ENCODE data around the gene DHX16.

Gene DHX16

DNA sequence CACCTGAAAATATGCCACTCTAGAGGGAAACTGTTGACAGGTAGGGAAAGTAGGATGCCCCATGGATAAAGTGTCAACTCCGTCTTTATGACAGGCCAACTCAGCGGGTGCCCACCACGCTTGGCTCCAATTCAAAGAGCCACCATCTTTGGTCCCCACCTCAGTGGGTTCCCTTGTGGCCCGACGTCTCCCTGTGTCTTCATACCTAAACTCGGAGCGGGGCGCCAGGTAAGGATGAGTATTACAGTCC lies 44.0 kb upstream of the DHX16 start:
- H3K4me1 ChIP-seq: peaks cover 10% of the 10 kb centered on the region
- no peaks in the 10 kb centered on the region for H3K36me3 ChIP-seq (ENCODE audit: control insufficient read depth, insufficient read depth, low read length)
- H3K9ac ChIP-seq: no peak overlapping the region
- H3K9me3 ChIP-seq (ENCODE audit: control insufficient read depth, low read length): no peaks in the 10 kb centered on the region
- H3K4me2 ChIP-seq (ENCODE audit: low read length): peak overlapping the region; percentile 76
- H3K79me2 ChIP-seq: no peaks in the 10 kb centered on the region
- H2AFZ ChIP-seq: peak overlapping the region; percentile 90
- TF ChIP-seq CTCF (IDR thresholded peaks at IDR 0.05): no peak
- peak overlapping the region; percentile 97 for H3K4me3 ChIP-seq (ENCODE audit: low read depth, low read length)
- H3K27me3 ChIP-seq (ENCODE audit: control insufficient read depth, insufficient read depth, low read length): no peaks in the 10 kb centered on the region
- H3K27ac ChIP-seq: peak overlapping the region; percentile 83

GRCh38 chr6:30714263-30714662 lies 41.5 kb upstream of the DHX16 start:
- H3K36me3 ChIP-seq (ENCODE audit: control insufficient read depth, insufficient read depth, low read length): no peaks in the 10 kb centered on the region
- no peaks in the 10 kb centered on the region for H3K27me3 ChIP-seq (ENCODE audit: control insufficient read depth, insufficient read depth, low read length)
- peaks cover 5% of the 10 kb centered on the region for H3K4me1 ChIP-seq
- H3K4me2 ChIP-seq (ENCODE audit: low read length): no peak overlapping the region
- no peak for TF ChIP-seq CTCF (IDR thresholded peaks at IDR 0.05)
- no peak overlapping the region for H2AFZ ChIP-seq
- H3K9me3 ChIP-seq (ENCODE audit: control insufficient read depth, low read length): no peaks in the 10 kb centered on the region
- H3K9ac ChIP-seq: no peak overlapping the region
- no peak overlapping the region for H3K27ac ChIP-seq
- no peaks in the 10 kb centered on the region for H3K79me2 ChIP-seq
- H3K4me3 ChIP-seq (ENCODE audit: low read depth, low read length): no peak overlapping the region

DNA sequence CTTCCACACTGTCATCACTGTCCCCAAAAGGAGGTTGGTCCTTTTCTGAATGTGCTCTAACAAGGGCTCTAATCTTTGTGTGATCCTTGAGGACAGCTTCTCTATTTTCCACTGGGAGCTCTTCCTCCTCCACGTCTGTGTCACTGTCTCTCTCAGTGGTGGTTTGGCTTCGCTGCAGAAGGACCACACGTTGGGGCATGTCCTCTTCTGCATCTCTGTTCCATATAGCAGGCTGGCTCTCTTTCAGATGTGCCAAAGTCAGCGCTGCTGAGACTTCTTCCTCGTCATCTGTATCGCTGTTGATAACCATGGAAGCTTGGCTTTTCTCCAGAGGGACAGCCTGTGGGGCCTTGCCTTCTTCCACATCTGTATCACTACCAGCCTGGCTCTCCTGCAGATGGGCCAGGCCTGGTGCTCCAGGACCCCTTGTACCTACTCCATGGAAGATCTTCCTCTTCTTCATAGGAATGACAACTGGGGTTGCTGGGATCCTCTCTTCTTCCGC lies 39.7 kb upstream of the DHX16 start:
- H3K36me3 ChIP-seq (ENCODE audit: control insufficient read depth, insufficient read depth, low read length): no peaks in the 10 kb centered on the region
- H3K27ac ChIP-seq: no peak overlapping the region
- H2AFZ ChIP-seq: no peak overlapping the region
- peaks cover 3% of the 10 kb centered on the region for H3K4me1 ChIP-seq
- no peak overlapping the region for H3K4me2 ChIP-seq (ENCODE audit: low read length)
- no peak overlapping the region for H3K9ac ChIP-seq
- H3K79me2 ChIP-seq: no peaks in the 10 kb centered on the region
- H3K9me3 ChIP-seq (ENCODE audit: control insufficient read depth, low read length): no peaks in the 10 kb centered on the region
- H3K4me3 ChIP-seq (ENCODE audit: low read depth, low read length): no peak overlapping the region
- TF ChIP-seq CTCF (IDR thresholded peaks at IDR 0.05): no peak
- H3K27me3 ChIP-seq (ENCODE audit: control insufficient read depth, insufficient read depth, low read length): no peaks in the 10 kb centered on the region

DNA sequence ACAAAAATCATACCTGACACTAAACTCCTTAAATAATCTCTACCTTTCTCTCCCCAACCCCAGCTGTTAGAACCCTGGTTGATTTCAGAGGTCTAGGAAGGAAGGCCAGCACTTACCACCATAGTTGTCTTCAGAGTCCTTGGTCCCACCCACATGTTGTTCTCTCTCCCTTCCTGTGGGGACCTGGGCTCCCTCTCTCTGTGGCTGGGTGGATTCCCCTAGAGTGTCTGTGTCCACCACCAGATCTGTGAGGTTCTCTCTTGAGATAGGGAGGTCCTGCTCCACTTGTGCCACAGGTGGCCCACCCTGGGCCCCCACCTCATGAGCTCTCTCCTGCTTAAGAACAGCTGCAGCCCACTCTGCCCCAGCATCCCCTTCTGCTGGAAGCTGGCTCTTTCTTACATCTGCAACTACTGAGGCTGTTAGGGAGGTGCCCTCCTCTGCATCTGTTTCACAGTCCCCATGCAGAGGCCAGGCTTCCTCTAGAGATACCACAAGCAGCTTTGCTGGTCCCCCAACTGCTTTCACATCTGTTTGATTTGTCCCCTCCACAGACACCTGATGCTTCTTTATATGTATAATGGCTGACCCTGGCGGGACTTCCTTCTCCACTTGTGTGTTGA lies 39.1 kb upstream of the DHX16 start:
- Histone ChIP-seq H3K4me1 (peaks cover 3% of the 10 kb centered on the region), H2AFZ (no peak overlapping the region), H3K27me3 (ENCODE audit: control insufficient read depth, insufficient read depth, low read length) (no peaks in the 10 kb centered on the region), H3K36me3 (ENCODE audit: control insufficient read depth, insufficient read depth, low read length) (no peaks in the 10 kb centered on the region), H3K4me3 (ENCODE audit: low read depth, low read length) (no peak overlapping the region), H3K27ac (no peak overlapping the region), H3K9me3 (ENCODE audit: control insufficient read depth, low read length) (no peaks in the 10 kb centered on the region), H3K79me2 (no peaks in the 10 kb centered on the region), H3K9ac (no peak overlapping the region), H3K4me2 (ENCODE audit: low read length) (no peak overlapping the region)
- no peak for TF ChIP-seq CTCF (IDR thresholded peaks at IDR 0.05)

DNA sequence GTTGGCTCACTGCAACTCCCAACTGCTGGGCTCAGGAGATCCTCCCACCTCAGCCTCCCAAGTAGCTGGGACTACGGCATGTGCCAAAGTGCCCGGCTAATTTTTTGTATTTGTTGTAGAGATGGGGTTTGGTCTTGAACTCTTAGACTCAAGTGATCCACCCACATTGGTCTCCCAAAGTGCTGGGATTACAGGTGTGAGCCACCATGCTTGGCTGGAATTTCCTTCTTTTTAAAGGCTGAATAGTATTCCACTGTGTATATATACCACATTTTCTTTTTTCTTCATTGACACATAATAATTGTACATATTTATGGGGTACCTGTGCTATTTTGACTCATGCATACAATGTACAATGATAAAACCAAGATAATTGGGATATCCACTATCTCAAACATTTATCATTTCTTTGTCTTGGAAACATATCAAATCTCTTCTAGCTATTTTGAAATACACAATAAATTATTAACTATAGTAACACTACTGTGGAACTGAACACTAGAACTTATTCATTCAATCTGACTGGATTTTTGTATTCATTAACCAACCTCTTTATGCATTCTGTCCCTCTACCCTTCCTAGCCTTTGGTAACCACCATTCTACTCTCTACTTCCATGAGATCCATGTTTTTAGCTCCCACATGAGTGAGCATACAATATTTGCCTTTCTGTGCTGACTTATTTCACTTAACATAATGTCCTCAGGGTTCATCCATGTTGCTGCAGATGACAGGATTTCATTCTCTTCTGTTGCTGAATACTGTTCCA lies 36.5 kb upstream of the DHX16 start:
- Histone ChIP-seq H3K79me2 (no peaks in the 10 kb centered on the region), H3K27ac (no peak overlapping the region), H3K27me3 (ENCODE audit: control insufficient read depth, insufficient read depth, low read length) (no peaks in the 10 kb centered on the region), H3K4me1 (no peaks in the 10 kb centered on the region), H3K9ac (no peak overlapping the region), H2AFZ (no peak overlapping the region), H3K36me3 (ENCODE audit: control insufficient read depth, insufficient read depth, low read length) (no peaks in the 10 kb centered on the region), H3K4me2 (ENCODE audit: low read length) (no peak overlapping the region), H3K9me3 (ENCODE audit: control insufficient read depth, low read length) (no peaks in the 10 kb centered on the region), H3K4me3 (ENCODE audit: low read depth, low read length) (no peak overlapping the region)
- no peak for TF ChIP-seq CTCF (IDR thresholded peaks at IDR 0.05)

Data from parathyroid adenoma (tissue), 2 donors.